Chondrocyte (in vitro differentiated cells): ENCODE data around the gene PSPN. TPM values are rescaled to one million over a fixed set of nuclear protein-coding genes. Genes with fewer than 3 reads are reported as not detected.

Experiments used
- DNase-seq: peaks from one replicate; pipeline ENCODE4 v3.0.0; 2021; ENCODE audit warnings: mixed read lengths, low spot score
- H3K27ac Mint-ChIP-seq: one replicate; pipeline ENCODE4 v1.8.0; 2021; ENCODE audit warnings: mild to moderate bottlenecking, moderate library complexity, mixed read lengths; ENCODE audit not compliant: unreplicated experiment
- H3K27me3 Mint-ChIP-seq: 2 replicates; pipeline ENCODE4 v1.8.0; 2021; ENCODE audit warnings: low read depth, mixed read lengths
- H3K36me3 Mint-ChIP-seq: 2 replicates; pipeline ENCODE4 v1.8.0; 2021; ENCODE audit warnings: low read depth, mixed read lengths
- H3K4me1 Mint-ChIP-seq: 2 replicates; pipeline ENCODE4 v1.8.0; 2021; ENCODE audit warnings: low read depth, mild to moderate bottlenecking, mixed read lengths
- H3K4me3 Mint-ChIP-seq: one replicate; pipeline ENCODE4 v1.8.0; 2021; ENCODE audit warnings: mild to moderate bottlenecking, moderate library complexity, mixed read lengths; ENCODE audit not compliant: unreplicated experiment
- H3K9me3 Mint-ChIP-seq: 2 replicates; pipeline ENCODE4 v1.8.0; 2021; ENCODE audit warnings: low read depth, mixed read lengths
- total RNA-seq: library from RNA; stranded (reverse); gene quantifications from 3 replicates; pipeline ENCODE4 v1.2.1, GENCODE V29; 2021
- TF ChIP-seq, protein P1 (sequence below): fragments of 200-600 bp; sonication (generic); IDR thresholded peaks from 2 replicates; pipeline ENCODE4 v1.5.0; 2021; ENCODE audit warnings: antibody characterized with exemption, mild to moderate bottlenecking, moderate library complexity

Gene PSPN
- total RNA-seq, 1 donor from 2014 or later = 2.8 TPM

DNA sequence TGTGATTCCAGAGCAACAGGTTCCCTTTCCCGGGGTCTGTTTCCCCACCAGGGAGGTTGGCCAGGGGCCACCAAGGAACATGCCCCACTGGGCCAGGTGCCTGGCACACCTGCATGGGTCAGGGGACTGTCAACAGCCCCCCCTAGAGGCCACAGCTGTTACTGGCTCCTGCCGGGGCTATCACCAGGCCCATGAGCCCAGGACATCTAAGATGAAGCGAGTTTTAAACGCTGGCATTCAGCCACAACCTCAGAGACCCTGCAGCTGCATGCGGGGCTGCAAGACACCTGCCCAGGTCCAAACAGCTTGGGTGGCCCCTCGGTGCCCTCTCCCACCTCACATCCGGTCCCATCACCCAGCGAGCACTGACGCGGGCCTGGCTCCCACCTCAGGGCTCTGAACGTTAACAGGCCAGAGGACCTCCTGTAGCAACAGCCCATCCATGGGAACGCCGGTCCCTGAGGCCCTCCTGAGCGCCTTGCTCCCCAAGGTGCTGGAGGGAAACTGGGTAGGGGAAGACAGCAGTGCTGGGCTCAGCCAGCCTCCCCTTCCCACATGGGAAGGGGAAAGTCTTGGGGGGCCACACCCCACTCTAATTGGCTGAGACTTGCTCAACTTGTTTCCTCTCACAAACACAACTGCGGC, 36.8 kb upstream of the PSPN start:
- Mint-ChIP-seq H3K36me3 (peaks cover 7% of the 10 kb centered on the region), H3K4me3 (no peak overlapping the region), H3K9me3 (no peaks in the 10 kb centered on the region), H3K27ac (no peak overlapping the region), H3K27me3 (no peaks in the 10 kb centered on the region), H3K4me1 (no peaks in the 10 kb centered on the region)
- DNase-seq = no peak
- TF ChIP-seq, protein P1, sequence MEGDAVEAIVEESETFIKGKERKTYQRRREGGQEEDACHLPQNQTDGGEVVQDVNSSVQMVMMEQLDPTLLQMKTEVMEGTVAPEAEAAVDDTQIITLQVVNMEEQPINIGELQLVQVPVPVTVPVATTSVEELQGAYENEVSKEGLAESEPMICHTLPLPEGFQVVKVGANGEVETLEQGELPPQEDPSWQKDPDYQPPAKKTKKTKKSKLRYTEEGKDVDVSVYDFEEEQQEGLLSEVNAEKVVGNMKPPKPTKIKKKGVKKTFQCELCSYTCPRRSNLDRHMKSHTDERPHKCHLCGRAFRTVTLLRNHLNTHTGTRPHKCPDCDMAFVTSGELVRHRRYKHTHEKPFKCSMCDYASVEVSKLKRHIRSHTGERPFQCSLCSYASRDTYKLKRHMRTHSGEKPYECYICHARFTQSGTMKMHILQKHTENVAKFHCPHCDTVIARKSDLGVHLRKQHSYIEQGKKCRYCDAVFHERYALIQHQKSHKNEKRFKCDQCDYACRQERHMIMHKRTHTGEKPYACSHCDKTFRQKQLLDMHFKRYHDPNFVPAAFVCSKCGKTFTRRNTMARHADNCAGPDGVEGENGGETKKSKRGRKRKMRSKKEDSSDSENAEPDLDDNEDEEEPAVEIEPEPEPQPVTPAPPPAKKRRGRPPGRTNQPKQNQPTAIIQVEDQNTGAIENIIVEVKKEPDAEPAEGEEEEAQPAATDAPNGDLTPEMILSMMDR = peak; percentile 71

DNA sequence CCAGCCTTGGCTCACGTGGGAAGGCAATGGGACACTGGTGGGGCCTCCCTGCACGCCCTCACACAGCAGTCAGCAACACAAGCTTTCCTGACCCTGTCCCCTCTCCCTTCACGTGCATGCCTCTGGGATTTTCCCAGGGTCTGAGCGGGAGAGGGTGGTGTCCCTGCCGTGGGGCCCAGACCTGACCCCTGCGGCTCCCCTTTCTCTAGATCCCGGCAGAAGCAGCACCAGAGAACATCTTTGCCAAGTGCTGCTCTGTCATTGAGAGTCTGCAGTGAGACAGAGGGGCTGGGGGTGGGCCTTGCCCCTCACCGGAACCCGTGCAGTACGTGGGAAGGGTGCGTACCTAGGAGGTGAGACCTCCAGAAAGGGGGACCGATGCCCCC, 36.3 kb upstream of the PSPN start:
- Mint-ChIP-seq H3K27me3 (no peaks in the 10 kb centered on the region), H3K4me3 (no peak overlapping the region), H3K36me3 (peaks cover 7% of the 10 kb centered on the region), H3K27ac (no peak overlapping the region), H3K9me3 (no peaks in the 10 kb centered on the region), H3K4me1 (no peaks in the 10 kb centered on the region)
- DNase-seq = no peak
- TF ChIP-seq, protein P1 = no peak

DNA sequence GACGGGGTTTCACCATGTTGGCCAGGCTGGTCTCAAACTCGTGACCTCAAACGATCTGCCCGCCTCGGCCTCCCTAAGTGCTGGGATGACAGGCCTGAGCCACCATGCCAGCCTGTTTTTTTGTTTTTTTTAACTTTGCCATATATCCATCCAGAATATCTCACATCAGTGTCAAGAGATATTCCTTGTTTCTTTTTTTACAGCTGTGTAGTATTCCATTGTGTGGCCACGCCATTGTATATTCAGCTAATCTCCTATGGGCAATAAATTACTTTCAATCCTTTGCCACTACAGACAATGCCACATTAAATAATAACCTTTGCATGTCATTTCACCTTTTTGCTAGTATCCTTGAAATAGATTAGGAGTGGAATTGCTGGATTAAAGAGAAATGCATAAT, 33.6 kb upstream of the PSPN start:
- DNase-seq = no peak
- Mint-ChIP-seq H3K4me1 (no peaks in the 10 kb centered on the region), H3K36me3 (peaks cover 4% of the 10 kb centered on the region), H3K27me3 (no peaks in the 10 kb centered on the region), H3K27ac (no peak overlapping the region), H3K9me3 (no peaks in the 10 kb centered on the region), H3K4me3 (no peak overlapping the region)
- TF ChIP-seq, protein P1 = no peak

DNA sequence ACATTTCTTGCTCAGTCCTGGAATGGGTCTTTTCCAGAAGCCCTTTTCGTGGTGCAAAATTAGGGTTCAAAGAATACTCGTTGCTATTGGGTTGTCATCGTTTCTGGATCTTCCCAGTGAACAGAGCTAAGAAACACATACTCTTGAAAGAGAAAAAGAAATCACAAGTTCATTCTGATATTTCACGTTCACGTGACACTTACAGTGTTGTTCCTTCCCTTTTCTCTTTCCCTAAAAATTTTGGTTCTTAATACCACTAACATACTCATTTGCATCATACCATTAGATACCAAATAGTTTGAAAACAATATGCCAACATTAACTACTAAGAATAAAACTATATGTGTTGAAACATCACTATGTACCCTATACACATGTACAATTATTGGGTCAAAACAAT, 30.7 kb upstream of the PSPN start:
- no peaks in the 10 kb centered on the region for H3K9me3 Mint-ChIP-seq
- no peak overlapping the region for H3K4me3 Mint-ChIP-seq
- TF ChIP-seq, protein P1 = no peak
- no peaks in the 10 kb centered on the region for H3K36me3 Mint-ChIP-seq
- H3K27me3 Mint-ChIP-seq = no peaks in the 10 kb centered on the region
- no peak for DNase-seq
- no peak overlapping the region for H3K27ac Mint-ChIP-seq
- no peaks in the 10 kb centered on the region for H3K4me1 Mint-ChIP-seq

DNA sequence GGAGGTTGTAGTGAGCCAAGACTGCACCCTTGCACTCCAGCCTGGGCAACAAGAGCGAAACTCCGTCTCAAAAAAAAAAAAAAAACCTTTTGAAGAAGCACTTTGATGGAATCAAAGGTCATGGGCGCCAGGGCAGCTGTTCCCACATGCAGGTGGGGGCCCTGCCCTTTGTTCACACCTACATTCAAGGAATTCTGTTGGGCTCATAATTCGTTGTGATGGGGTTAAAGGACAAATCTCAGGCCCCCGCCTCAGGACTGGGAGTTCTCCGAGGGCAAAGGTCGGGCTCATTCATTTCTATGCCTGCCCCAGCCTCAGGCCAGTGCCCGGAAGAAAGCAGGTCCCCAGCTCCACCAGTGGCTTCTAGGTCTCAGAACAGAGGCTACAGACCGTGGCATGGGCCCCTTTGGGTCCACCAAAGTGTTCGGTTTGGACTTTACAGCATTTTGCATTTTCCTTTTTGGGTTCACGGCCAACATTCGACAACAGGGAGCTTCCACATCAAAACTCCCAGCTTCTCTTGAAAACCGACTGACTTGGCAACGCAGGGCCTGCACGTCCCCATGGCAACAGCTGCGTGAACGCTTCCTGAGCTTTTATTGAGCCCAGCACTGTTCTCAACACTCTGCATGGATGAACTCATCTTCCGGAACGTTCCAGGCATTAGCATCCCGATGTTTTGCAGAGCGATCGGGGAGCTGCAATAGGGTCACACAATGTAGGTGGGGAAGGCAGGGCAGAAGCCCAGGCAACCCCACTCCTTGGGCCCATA, 27.3 kb upstream of the PSPN start:
- Mint-ChIP-seq H3K27me3 (no peaks in the 10 kb centered on the region), H3K9me3 (no peaks in the 10 kb centered on the region), H3K27ac (no peak overlapping the region), H3K4me1 (no peaks in the 10 kb centered on the region), H3K36me3 (no peaks in the 10 kb centered on the region), H3K4me3 (no peak overlapping the region)
- no peak for DNase-seq
- TF ChIP-seq, protein P1 = no peak
